ENCODE data around the gene EPS15.
"Not testable (repeated sequence)": the region's sequence is repeated elsewhere in the genome, so short reads cannot be mapped to it uniquely, and the experiment has no call there.

Gene EPS15

GRCh38 chr1:51512606-51513005 is 6.5 kb downstream of the EPS15 start:
- no peak for DNase-seq

GRCh38 chr1:51512120-51512519 is 6.9 kb downstream of the EPS15 start:
- no peak for DNase-seq

GRCh38 chr1:51509773-51510172 is 9.3 kb downstream of the EPS15 start:
- no peak for DNase-seq

GRCh38 chr1:51506537-51506936 is 12.5 kb downstream of the EPS15 start:
- no peak for DNase-seq

- no peak for DNase-seq
These were observed 14.1 kb downstream of the EPS15 start for GRCh38 chr1:51504806-51505525.

GRCh38 chr1:51501218-51501630 is 17.8 kb downstream of the EPS15 start:
- peak; percentile 68 for DNase-seq

GRCh38 chr1:51499694-51500093 is 19.4 kb downstream of the EPS15 start:
- no peak for DNase-seq

- no peak for DNase-seq
These were observed 20.1 kb downstream of the EPS15 start for GRCh38 chr1:51498924-51499323.

- no peak for DNase-seq
These were observed 21.7 kb downstream of the EPS15 start for GRCh38 chr1:51497340-51497739.

- no peak for DNase-seq
These were observed 24.8 kb downstream of the EPS15 start for GRCh38 chr1:51494138-51494830.

- DNase-seq = no peak
These were observed 27.7 kb downstream of the EPS15 start for GRCh38 chr1:51491166-51491981.

GRCh38 chr1:51489472-51489871 is 29.6 kb downstream of the EPS15 start:
- DNase-seq = no peak

- no peak for DNase-seq
These were observed 30.6 kb downstream of the EPS15 start for GRCh38 chr1:51488372-51489050.

GRCh38 chr1:51487628-51488027 is 31.4 kb downstream of the EPS15 start:
- DNase-seq = no peak

- DNase-seq = no peak
These were observed 34.5 kb downstream of the EPS15 start for GRCh38 chr1:51484591-51484990.

GRCh38 chr1:51482881-51483280 is 36.2 kb downstream of the EPS15 start:
- DNase-seq = no peak

GRCh38 chr1:51474832-51475620 is 44.0 kb downstream of the EPS15 start:
- DNase-seq = not testable (repeated sequence)

GRCh38 chr1:51473331-51474115 is 45.5 kb downstream of the EPS15 start:
- no peak for DNase-seq

GRCh38 chr1:51472359-51472758 is 46.7 kb downstream of the EPS15 start:
- no peak for DNase-seq

GRCh38 chr1:51469518-51469917 is 49.5 kb downstream of the EPS15 start:
- DNase-seq = no peak

- no peak for DNase-seq
These were observed 54.2 kb downstream of the EPS15 start for GRCh38 chr1:51464828-51465227.

Data from CD4-positive, alpha-beta T cell treated with Interleukin-17A for 1 hour (primary cell).